ENCODE measurements around the gene AK8.

The AK8 gene

GRCh38 chr9:132857616-132858342 is 20.3 kb downstream of the AK8 start:
- DNase-seq, result no peak

GRCh38 chr9:132857031-132857430 is 21.1 kb downstream of the AK8 start:
- DNase-seq, result no peak

DNA sequence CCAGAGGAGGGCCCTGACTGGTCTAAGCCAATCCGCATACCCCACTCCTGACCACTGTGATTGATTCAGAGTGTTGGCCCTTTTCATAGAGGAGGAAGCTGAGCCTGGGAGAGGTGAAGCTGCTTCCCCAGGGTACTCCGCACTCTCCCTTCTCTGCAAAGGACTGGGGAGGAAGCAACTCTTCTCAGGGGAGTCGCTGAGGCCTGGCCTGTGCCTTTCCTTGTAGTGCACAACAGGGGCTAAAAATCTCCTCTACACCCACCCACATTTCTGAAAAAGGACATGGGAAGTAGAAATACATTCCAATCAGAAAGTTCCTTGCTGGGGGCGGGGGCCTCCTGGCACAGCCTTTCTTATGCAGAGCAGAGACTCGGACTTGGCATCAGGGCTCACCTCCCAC is 22.2 kb downstream of the AK8 start:
- no peak for DNase-seq

GRCh38 chr9:132854832-132855231 is 23.3 kb downstream of the AK8 start:
- DNase-seq, result no peak

- DNase-seq, result no peak
Measured at GRCh38 chr9:132853482-132853881, 24.6 kb downstream of the AK8 start.

DNA sequence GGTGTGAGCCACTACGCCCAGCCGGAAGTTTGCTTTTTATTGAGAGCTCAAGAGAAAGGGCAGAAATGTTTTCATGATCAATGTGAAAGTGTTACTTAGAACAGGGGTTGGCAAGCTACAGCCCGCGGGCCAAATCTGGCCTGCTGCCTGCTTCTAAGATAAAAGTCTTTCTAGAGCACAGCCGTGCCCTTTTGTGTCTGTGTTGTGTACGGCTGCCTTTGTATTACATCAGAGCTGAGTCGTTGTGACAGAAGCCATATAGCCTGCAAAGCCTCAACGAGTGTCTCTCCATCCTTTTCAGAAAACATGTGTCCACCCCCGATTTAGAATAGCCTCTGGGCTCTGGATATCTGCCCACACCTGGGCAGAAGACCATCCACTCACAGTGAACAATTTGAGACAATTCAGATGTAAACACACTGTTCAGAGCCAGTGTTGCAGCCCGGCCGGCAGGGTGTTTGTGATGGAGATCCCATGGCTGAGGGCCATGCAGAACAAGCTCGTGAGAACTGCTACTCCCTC is 28.8 kb downstream of the AK8 start:
- no peak for DNase-seq

DNA sequence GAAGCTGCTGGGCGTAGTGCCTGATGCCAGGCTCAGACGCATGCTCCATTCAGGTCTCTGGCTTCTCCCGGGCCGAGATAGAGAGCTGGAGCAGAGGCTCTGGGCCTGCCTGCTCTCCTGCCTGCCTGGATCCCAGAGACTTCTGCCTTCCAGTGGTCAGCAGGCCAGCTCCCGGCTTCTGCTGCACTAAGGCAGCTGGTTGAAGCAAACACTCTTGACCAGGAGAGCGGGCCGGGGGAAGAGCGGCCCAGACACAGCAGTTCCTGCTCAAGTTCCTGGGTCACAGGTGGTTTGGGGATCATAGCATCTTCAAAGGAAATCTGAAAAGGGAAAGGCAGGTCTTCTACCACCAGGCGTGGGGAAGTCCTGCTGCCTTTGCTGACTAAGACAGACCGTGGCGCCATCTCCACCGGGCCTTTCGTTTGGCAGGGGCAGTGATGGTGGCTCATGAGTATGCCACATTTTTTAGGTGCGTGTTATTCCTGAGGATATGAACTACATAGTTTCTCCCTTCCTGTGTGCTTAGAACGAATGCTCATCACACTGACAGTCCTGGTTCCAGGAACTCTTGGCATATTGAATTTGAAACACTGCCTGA is 31.1 kb downstream of the AK8 start:
- DNase-seq, result no peak

- DNase-seq, result no peak
Measured at GRCh38 chr9:132846109-132846917, 31.8 kb downstream of the AK8 start.

DNA sequence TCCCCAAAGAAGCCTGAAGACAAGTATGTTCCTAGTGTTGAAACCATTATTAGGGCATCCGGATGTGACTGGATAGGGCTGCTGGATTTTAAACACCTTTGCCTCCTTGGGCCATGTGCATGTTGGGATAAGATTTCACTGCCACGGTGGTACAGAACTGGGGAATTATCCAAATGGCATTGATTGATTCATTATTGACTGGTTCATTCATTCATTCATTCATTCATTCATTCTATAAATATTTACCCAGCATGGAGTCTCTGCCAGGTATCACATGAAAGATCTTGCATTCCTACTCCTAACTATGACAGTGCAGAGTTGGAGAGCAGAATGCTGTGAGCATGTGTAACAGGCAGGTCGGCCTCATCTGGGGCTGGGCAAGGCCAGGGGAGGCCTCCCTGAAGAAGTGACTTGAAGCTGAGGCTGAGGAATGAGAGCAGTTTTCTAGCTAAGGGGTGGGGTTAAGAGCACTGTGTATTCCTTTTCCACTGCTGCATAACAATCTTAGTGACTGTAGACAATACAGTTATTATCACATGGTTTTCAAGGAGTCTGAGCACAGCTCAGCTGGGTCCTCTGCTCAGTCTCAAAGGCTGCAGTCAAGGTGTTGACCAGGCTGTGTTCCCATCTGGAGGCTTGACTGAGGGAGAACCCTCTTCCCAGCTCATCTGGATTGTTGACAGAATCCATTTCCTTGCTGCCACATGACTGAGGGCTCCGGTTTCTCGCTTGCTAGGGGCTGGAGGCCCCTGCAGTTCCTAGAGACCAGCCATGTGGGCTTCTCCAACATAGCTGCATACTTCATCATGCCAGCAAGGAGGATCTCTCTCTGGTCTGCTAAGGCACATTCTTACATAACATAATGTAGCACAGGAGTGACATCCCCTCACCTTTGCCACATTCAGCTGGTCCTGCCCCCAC is 35.7 kb downstream of the AK8 start:
- no peak for DNase-seq

GRCh38 chr9:132840980-132841379 is 37.1 kb downstream of the AK8 start:
- DNase-seq, result no peak

DNA sequence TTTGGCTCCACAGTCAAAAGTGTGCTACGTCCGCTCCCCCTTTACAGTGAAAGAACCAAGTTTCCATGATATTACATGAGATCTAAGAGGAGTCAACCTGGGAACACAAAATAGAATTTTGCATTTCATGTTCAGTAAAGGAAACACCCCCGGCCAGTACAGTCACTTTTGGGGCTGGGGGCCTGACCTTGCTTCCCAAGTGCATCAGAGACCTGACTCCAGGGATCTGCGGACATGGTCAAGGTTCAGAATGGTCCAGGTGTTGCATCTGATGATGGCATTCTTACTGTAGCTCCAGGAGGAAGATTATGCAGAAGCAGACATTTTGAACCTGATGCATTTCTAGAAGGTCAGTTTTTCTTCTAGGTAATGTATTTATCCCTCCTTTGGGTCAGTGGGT is 39.8 kb downstream of the AK8 start:
- DNase-seq, result no peak

DNA sequence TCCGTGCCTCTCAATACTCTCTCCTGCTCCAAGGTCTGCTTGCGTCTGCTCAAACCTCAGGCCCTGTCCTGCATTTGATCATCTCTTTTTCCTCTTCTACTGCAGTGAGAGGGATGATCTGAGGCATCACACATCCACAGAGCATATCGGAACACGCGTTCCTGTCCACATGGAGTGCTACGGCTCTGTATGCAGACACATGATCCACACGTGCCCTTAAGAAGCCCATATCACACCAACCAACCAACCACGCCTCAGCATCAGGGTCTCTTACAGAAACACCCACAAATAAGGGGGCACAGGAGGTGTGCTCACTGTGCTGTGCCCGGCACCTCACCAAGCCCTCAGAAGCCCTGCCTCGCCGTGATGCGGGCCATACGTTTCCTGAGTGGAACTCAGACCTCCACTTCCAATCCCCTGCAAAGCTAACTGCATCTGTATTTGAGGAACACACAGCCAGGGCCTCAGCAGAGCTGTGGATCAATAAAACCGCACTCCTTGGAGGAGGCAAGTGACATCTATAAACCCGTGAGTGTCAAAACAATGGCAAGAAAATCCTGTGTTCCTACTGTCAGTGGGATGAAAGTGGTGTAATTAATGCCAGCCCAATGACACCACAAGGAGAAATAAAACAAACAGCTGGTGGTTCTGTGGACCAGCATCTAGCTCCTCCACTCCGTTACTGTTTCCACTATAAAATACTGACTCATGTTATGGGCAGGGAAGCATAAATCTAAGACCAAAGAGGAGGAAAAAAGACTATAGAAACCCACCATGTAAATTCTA is 40.4 kb downstream of the AK8 start:
- DNase-seq, result no peak

DNA sequence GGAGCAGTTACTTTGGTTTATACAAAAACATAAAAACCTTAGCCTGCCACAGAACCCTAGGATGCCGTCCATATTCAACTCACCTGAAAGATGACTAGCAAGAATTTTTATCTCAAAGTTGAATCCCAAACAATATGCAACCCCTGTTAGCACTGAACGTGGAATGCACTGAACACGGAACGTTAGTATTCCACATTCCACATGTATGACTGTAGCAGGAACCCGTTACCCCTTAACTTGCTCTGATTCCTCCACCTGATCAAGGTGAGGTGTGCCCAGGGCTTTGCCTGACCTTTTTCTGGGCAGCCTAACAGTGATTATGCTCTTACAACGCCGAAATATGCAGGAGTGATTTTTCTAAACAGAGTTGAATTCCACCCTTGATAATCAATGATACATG is 43.7 kb downstream of the AK8 start:
- no peak for DNase-seq

DNA sequence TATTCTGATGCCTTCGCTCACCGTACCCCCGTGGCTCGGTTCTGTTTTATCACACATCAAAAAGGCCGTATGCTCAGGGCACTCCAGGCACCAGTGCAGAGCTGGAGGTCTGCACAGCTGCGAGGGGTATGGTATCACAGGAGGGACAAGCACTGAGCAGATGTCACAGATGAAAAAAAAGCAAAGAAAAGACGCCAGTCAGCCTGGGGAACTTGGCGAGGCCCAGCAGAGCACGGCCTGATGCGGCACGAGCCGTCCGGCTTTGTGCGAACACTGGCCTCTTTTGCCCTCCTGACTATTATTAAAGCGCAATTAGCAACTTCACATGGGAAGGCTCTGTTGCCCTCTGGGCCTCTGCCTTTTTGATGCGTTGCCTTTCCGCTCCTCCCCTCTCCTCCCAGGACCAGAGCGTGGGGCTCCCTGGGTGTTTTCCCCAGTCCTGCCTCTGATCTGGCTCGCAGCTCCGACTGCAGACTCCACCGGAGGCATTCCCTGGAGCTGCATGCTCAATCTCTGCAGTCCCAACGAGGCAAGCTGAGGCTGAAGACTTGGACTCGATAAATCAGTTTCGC is 44.4 kb downstream of the AK8 start:
- DNase-seq, result no peak

GRCh38 chr9:132832171-132832881 is 45.8 kb downstream of the AK8 start:
- DNase-seq, result no peak

- no peak for DNase-seq
Measured at GRCh38 chr9:132828201-132828770, 49.8 kb downstream of the AK8 start.

DNA sequence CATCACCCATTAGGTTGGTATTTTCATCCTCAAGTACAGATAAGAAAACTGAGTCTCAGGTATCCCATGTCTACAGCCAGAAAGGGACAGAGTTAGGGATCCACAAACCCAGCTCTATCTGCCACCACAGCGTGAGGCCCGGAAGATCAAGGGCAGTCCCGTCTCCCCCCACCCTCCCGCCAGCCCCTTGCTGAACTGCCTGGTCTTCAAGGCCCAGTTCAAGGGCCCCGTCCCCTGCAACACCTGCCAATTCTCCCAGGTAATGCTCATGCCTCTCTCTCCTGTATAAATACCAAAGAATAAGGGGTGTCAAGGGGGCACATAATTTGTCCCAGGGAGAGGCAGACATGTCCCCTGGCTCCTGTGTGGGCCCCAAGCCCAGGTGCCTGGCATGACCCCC is 50.7 kb downstream of the AK8 start:
- no peak for DNase-seq

GRCh38 chr9:132826621-132827365 is 51.3 kb downstream of the AK8 start:
- no peak for DNase-seq

DNA sequence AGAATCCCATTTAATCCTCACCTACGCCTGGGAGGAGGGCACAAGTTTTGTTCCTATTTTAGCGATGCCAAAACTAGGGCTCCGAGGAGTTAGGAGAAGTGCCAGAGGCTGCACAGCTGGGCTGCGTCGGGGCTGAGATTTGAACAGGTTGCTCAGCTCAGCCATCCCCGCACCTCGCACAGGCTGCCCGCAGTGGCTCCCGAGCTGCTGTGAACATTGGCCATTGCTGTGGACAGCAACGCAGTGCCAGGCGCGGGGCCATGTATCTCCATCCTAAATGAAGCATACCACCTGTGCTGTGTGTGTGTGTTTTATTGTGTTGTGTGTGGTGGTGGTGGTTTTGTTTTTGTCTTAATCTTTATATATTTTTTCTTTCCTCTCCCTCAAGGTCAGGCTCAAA is 52.0 kb downstream of the AK8 start:
- no peak for DNase-seq

GRCh38 chr9:132825430-132825829 is 52.7 kb downstream of the AK8 start:
- DNase-seq, result no peak

Measured in stimulated activated naive CD4-positive, alpha-beta T cell treated with Interleukin-2 at 50 U/mL for 16 hours (primary cell).